ENCODE results near the gene KLK7.

The KLK7 gene

GRCh38 chr19:50983625-50984292 lies at the start of gene KLK7:
Gene KLK7 (minus strand): TSS chr19:50983917. CDS start chr19:50982399, 1,518 bp downstream.
- DNase-seq: no peak
- H3K4me1 Mint-ChIP-seq: no peaks in the 10 kb centered on the region
- CTCF ChIA-PET: no interaction called here
- no peak within 1 kb of the TSS for H3K27ac Mint-ChIP-seq
- no peaks in the 10 kb centered on the region for H3K9me3 Mint-ChIP-seq
- H3K4me3 Mint-ChIP-seq: no peak within 1 kb of the TSS
- no peaks in the 10 kb centered on the region for H3K36me3 Mint-ChIP-seq
- H3K27me3 Mint-ChIP-seq: peaks cover 58% of the 10 kb centered on the region

GRCh38 chr19:51031880-51032225 lies 48.1 kb upstream of the KLK7 start:
- no peak overlapping the region for H3K27ac Mint-ChIP-seq
- H3K4me3 Mint-ChIP-seq: no peak overlapping the region
- H3K9me3 Mint-ChIP-seq: no peaks in the 10 kb centered on the region
- H3K36me3 Mint-ChIP-seq: no peaks in the 10 kb centered on the region
- H3K4me1 Mint-ChIP-seq: no peaks in the 10 kb centered on the region
- no peak for DNase-seq
- H3K27me3 Mint-ChIP-seq: peaks cover 27% of the 10 kb centered on the region
- CTCF ChIA-PET: no interaction called here

- peaks cover 30% of the 10 kb centered on the region for H3K27me3 Mint-ChIP-seq
Observed at GRCh38 chr19:51031220-51031879, 47.6 kb upstream of the KLK7 start.

GRCh38 chr19:51030631-51031030 lies 46.9 kb upstream of the KLK7 start:
- H3K4me1 Mint-ChIP-seq: no peaks in the 10 kb centered on the region
- no peaks in the 10 kb centered on the region for H3K36me3 Mint-ChIP-seq
- no peak overlapping the region for H3K27ac Mint-ChIP-seq
- no peaks in the 10 kb centered on the region for H3K9me3 Mint-ChIP-seq
- CTCF ChIA-PET: no interaction called here
- peaks cover 35% of the 10 kb centered on the region for H3K27me3 Mint-ChIP-seq
- no peak overlapping the region for H3K4me3 Mint-ChIP-seq
- DNase-seq: no peak

More at GRCh38 chr19:51031220-51031879, 47.6 kb upstream of the KLK7 start:
- Mint-ChIP-seq H3K36me3 (no peaks in the 10 kb centered on the region), H3K27ac (no peak overlapping the region), H3K4me1 (no peaks in the 10 kb centered on the region), H3K4me3 (no peak overlapping the region), H3K9me3 (no peaks in the 10 kb centered on the region)
- DNase-seq: no peak
- CTCF ChIA-PET: no interaction called here

- peaks cover 35% of the 10 kb centered on the region for H3K27me3 Mint-ChIP-seq
- no peak overlapping the region for H3K27ac Mint-ChIP-seq
- no peaks in the 10 kb centered on the region for H3K4me1 Mint-ChIP-seq
- H3K36me3 Mint-ChIP-seq: no peaks in the 10 kb centered on the region
- CTCF ChIA-PET: no interaction called here
- no peak for DNase-seq
- H3K4me3 Mint-ChIP-seq: no peak overlapping the region
- no peaks in the 10 kb centered on the region for H3K9me3 Mint-ChIP-seq
Observed at GRCh38 chr19:51029718-51030117, 46.0 kb upstream of the KLK7 start.

- Mint-ChIP-seq H3K4me3 (no peak overlapping the region), H3K27me3 (peaks cover 39% of the 10 kb centered on the region), H3K36me3 (no peaks in the 10 kb centered on the region), H3K9me3 (no peaks in the 10 kb centered on the region), H3K27ac (no peak overlapping the region), H3K4me1 (no peaks in the 10 kb centered on the region)
- DNase-seq: no peak
- CTCF ChIA-PET: no interaction called here
Observed at GRCh38 chr19:51027873-51028272, 44.2 kb upstream of the KLK7 start.

- CTCF ChIA-PET: no interaction called here
- no peak overlapping the region for H3K27ac Mint-ChIP-seq
- no peak overlapping the region for H3K4me3 Mint-ChIP-seq
- H3K4me1 Mint-ChIP-seq: no peaks in the 10 kb centered on the region
- H3K36me3 Mint-ChIP-seq: no peaks in the 10 kb centered on the region
- H3K9me3 Mint-ChIP-seq: no peaks in the 10 kb centered on the region
- DNase-seq: no peak
- peaks cover 44% of the 10 kb centered on the region for H3K27me3 Mint-ChIP-seq
Observed at GRCh38 chr19:51027126-51027806, 43.5 kb upstream of the KLK7 start.

GRCh38 chr19:51026554-51026831 lies 42.8 kb upstream of the KLK7 start, which contains the start of gene KLK11:
Gene KLK11 (minus strand): TSS chr19:51026616. CDS start chr19:51025631, 985 bp downstream.
- H3K27ac Mint-ChIP-seq: no peak within 1 kb of the TSS
- H3K4me3 Mint-ChIP-seq: no peak within 1 kb of the TSS
- no peaks in the 10 kb centered on the region for H3K36me3 Mint-ChIP-seq
- no peak for DNase-seq
- peaks cover 45% of the 10 kb centered on the region for H3K27me3 Mint-ChIP-seq
- no peaks in the 10 kb centered on the region for H3K4me1 Mint-ChIP-seq
- H3K9me3 Mint-ChIP-seq: no peaks in the 10 kb centered on the region
- CTCF ChIA-PET: no interaction called here

GRCh38 chr19:51025809-51026553 lies 42.3 kb upstream of the KLK7 start:
- Mint-ChIP-seq H3K27me3 (peaks cover 50% of the 10 kb centered on the region), H3K27ac (no peak overlapping the region), H3K36me3 (no peaks in the 10 kb centered on the region), H3K4me3 (no peak overlapping the region), H3K9me3 (no peaks in the 10 kb centered on the region), H3K4me1 (no peaks in the 10 kb centered on the region)
- CTCF ChIA-PET: no interaction called here
- DNase-seq: no peak

GRCh38 chr19:51025401-51025800 lies 41.7 kb upstream of the KLK7 start:
- no peak for DNase-seq
- H3K27ac Mint-ChIP-seq: no peak overlapping the region
- no peak overlapping the region for H3K4me3 Mint-ChIP-seq
- H3K9me3 Mint-ChIP-seq: no peaks in the 10 kb centered on the region
- peaks cover 56% of the 10 kb centered on the region for H3K27me3 Mint-ChIP-seq
- CTCF ChIA-PET: no interaction called here
- H3K4me1 Mint-ChIP-seq: peaks cover 2% of the 10 kb centered on the region
- H3K36me3 Mint-ChIP-seq: no peaks in the 10 kb centered on the region

GRCh38 chr19:51024924-51025323 lies 41.2 kb upstream of the KLK7 start:
- Mint-ChIP-seq H3K9me3 (no peaks in the 10 kb centered on the region), H3K27ac (no peak overlapping the region), H3K27me3 (peaks cover 61% of the 10 kb centered on the region), H3K4me3 (no peak overlapping the region), H3K36me3 (no peaks in the 10 kb centered on the region), H3K4me1 (peaks cover 5% of the 10 kb centered on the region)
- no peak for DNase-seq
- CTCF ChIA-PET: no interaction called here

GRCh38 chr19:51023946-51024345 lies 40.2 kb upstream of the KLK7 start:
- H3K27ac Mint-ChIP-seq: no peak overlapping the region
- H3K4me3 Mint-ChIP-seq: no peak overlapping the region
- DNase-seq: no peak
- H3K9me3 Mint-ChIP-seq: no peaks in the 10 kb centered on the region
- H3K27me3 Mint-ChIP-seq: peaks cover 71% of the 10 kb centered on the region
- H3K36me3 Mint-ChIP-seq: no peaks in the 10 kb centered on the region
- H3K4me1 Mint-ChIP-seq: peaks cover 8% of the 10 kb centered on the region
- CTCF ChIA-PET: no interaction called here

- CTCF ChIA-PET: interaction anchor here (2.7 kb wide), 1 partner anchor 73 kb away, joined by 26 read pairs; no protein-coding TSS in a partner anchor
- peaks cover 82% of the 10 kb centered on the region for H3K27me3 Mint-ChIP-seq
Observed at GRCh38 chr19:51022526-51022925, 38.8 kb upstream of the KLK7 start.

GRCh38 chr19:51020988-51021651 lies 37.4 kb upstream of the KLK7 start:
- no peak overlapping the region for H3K4me3 Mint-ChIP-seq
- CTCF ChIA-PET: interaction anchor here (0.7 to 2.7 kb wide), 6 partner anchors 9 to 239 kb away, joined by 3 to 26 read pairs (median 4); no protein-coding TSS in a partner anchor
- peak; percentile 33 for DNase-seq

More at GRCh38 chr19:51022526-51022925, 38.8 kb upstream of the KLK7 start:
- DNase-seq: no peak
- Mint-ChIP-seq H3K4me3 (no peak overlapping the region), H3K4me1 (peaks cover 16% of the 10 kb centered on the region), H3K27ac (no peak overlapping the region), H3K9me3 (no peaks in the 10 kb centered on the region), H3K36me3 (no peaks in the 10 kb centered on the region)

More at GRCh38 chr19:51020988-51021651, 37.4 kb upstream of the KLK7 start:
- Mint-ChIP-seq H3K27ac (no peak overlapping the region), H3K9me3 (no peaks in the 10 kb centered on the region), H3K36me3 (no peaks in the 10 kb centered on the region), H3K4me1 (peaks cover 22% of the 10 kb centered on the region), H3K27me3 (peaks cover 87% of the 10 kb centered on the region)

Data from activated naive CD4-positive, alpha-beta T cell treated with anti-CD3 and anti-CD28 coated beads, Interleukin-2, amount 10 ng/mL, durations not matched to agents 7 days and 5 days (primary cell).